Lower leg skin (tissue), 4 donors: Measurements from ENCODE around the gene ATP2B3. TPM values are rescaled to one million over a fixed set of nuclear protein-coding genes. Genes with fewer than 3 reads are reported as not detected.

Experiments used
- DNase-seq, 2 donors: peaks; one replicate each; pipeline ENCODE4 v3.0.0-alpha.2; 2019; ENCODE audit warnings: low spot score in 2 of 2
- H3K4me3 ChIP-seq: fragments of 200-600 bp; sonication (generic); 2 replicates; pipeline ENCODE4 v1.5.1; 2017; ENCODE audit warnings: mild to moderate bottlenecking, low read depth; ENCODE audit not compliant: poor library complexity, severe bottlenecking
- POLR2A ChIP-seq, 2 donors: fragments of 450-650 bp; IDR thresholded peaks; one replicate each; pipeline ENCODE4 v1.6.1; 2016 to 2017; ENCODE audit warnings: antibody characterized with exemption in 2 of 2, mild to moderate bottlenecking in 1 of 2, moderate library complexity in 1 of 2
- WGBS, 2 donors: methylation state at CpG; one replicate each; pipeline ENCODE4 v1.1.5; 2018; 5-methylcytosine and 5-hydroxymethylcytosine counted together
- intact Hi-C: fragments of 100-400 bp; cut with DNase I; formaldehyde crosslinking; loops from one replicate; pipeline ENCODE4 v1.15.0; 2023; ENCODE audit warnings: low total_unique reads
- total RNA-seq, 4 donors: library from RNA; depleted of rRNA; stranded (reverse); fragments of >200 nt; gene quantifications; one replicate each; pipeline ENCODE4 v1.1.0, GENCODE V29; 2016
- TF ChIP-seq, protein P1 (sequence below), 3 donors: fragments of 450-650 bp; IDR thresholded peaks; one replicate each; pipeline ENCODE4 v1.5.1; 2016; ENCODE audit warnings: antibody characterized with exemption in 3 of 3, mild to moderate bottlenecking in 3 of 3, moderate library complexity in 2 of 3

Gene ATP2B3
- total RNA-seq, 4 donors from 2014 or later, result 0.07 TPM; not detected in 3

DNA sequence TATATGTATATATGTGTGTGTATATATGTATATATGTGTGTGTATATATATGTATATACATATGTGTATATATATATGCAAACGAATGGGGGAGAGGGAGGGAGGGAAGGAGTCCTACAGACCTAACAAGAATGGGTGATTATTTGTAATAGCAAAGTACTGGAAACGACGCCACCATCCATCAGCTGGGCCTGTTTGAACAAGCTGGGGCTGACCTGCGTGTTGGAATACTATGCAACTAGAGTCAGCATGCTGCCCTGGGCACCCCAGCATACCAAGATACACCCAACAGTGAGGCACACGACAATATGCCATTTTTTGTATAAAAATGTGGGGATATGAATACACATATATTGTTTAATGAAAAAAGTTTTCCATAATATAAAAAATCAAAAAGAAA, 103.1 kb downstream of the ATP2B3 start:
- intact Hi-C loops, result loop anchor here (10.0 kb wide), 1 partner anchor 226 kb away; no protein-coding TSS in a partner anchor
- 45 to 64% methylated on average over 5 of the region's 5 CpGs for WGBS, 2 donors
- DNase-seq, result no peak
- no peak overlapping the region for H3K4me3 ChIP-seq
- no peak for TF ChIP-seq POLR2A (IDR thresholded peaks at IDR 0.05)
- TF ChIP-seq, protein P1, sequence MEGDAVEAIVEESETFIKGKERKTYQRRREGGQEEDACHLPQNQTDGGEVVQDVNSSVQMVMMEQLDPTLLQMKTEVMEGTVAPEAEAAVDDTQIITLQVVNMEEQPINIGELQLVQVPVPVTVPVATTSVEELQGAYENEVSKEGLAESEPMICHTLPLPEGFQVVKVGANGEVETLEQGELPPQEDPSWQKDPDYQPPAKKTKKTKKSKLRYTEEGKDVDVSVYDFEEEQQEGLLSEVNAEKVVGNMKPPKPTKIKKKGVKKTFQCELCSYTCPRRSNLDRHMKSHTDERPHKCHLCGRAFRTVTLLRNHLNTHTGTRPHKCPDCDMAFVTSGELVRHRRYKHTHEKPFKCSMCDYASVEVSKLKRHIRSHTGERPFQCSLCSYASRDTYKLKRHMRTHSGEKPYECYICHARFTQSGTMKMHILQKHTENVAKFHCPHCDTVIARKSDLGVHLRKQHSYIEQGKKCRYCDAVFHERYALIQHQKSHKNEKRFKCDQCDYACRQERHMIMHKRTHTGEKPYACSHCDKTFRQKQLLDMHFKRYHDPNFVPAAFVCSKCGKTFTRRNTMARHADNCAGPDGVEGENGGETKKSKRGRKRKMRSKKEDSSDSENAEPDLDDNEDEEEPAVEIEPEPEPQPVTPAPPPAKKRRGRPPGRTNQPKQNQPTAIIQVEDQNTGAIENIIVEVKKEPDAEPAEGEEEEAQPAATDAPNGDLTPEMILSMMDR (IDR thresholded peaks at IDR 0.05), result no peak

DNA sequence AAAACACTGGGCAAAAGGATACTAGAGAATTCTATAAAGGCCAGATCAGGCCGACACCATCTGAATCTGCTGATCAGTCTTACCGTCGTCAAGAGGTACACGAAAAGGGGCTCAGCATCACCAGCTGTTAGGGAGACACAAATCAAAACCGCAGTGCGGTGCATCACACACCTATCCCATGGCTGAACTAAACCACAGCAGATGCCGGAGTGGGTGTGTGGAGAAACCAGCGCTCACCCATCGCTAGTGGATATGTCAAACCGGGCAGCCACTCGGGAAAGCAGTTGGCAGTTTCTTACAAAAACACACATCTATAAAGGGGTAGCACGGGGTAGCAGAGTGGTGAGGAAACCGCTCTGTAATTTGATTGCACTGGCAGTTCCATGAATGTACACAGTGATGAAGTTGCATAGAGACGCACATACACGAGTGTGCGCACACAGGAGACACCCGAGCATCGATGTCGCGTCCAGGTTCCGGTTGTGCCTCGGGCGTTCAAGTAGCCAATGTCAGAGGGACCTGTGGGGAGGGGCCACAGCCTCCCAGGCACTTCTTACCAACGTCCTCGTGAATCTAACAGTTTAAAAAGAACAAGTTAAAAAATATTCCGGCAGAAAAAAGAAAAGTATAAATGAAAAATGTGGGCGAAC, 104.6 kb downstream of the ATP2B3 start:
- intact Hi-C loops, result loop anchor here (10.0 kb wide), 1 partner anchor 227 kb away; no protein-coding TSS in a partner anchor
- DNase-seq, result no peak
- no peak for TF ChIP-seq POLR2A (IDR thresholded peaks at IDR 0.05)
- TF ChIP-seq, protein P1 (IDR thresholded peaks at IDR 0.05), result no peak
- WGBS, 2 donors, result 88 to 89% methylated on average over 27 of the region's 27 CpGs
- H3K4me3 ChIP-seq, result no peak overlapping the region

DNA sequence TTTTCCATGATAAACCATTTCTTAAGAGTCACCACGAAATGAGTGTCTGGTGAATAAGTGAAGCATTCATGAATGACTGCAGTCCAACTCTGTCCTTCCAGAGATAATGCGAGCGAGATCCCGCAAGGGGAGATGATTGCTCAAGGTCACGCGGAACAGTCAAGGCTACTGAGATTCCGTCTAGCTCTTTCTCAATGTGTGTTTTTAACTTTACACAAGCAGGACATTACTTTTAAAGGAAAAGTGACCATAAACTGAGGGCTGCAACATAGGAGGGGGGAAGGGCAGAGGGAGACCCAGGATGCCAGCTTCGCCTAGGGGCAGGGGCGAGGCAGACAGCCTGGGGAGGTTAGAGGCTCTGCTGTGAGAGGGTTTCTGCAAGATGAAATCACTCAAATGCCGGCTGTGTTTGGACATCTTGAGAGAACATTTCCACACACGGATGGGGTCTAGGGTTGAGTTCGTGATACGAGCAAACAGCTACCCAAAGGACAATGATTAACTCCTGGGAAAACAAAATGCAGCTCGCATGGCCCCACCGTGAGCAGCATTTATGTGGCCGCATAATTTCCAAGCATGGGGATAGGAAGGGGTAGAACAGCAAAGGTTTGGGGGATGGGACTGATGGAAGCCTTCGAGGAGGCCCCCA, 105.3 kb downstream of the ATP2B3 start:
- intact Hi-C loops, result loop anchor here (10.0 kb wide), 1 partner anchor 228 kb away; no protein-coding TSS in a partner anchor
- TF ChIP-seq, protein P1 (IDR thresholded peaks at IDR 0.05), result no peak
- TF ChIP-seq POLR2A (IDR thresholded peaks at IDR 0.05), result no peak
- no peak for DNase-seq
- H3K4me3 ChIP-seq, result no peak overlapping the region
- 71 to 82% methylated on average over 17 of the region's 17 CpGs for WGBS, 2 donors

DNA sequence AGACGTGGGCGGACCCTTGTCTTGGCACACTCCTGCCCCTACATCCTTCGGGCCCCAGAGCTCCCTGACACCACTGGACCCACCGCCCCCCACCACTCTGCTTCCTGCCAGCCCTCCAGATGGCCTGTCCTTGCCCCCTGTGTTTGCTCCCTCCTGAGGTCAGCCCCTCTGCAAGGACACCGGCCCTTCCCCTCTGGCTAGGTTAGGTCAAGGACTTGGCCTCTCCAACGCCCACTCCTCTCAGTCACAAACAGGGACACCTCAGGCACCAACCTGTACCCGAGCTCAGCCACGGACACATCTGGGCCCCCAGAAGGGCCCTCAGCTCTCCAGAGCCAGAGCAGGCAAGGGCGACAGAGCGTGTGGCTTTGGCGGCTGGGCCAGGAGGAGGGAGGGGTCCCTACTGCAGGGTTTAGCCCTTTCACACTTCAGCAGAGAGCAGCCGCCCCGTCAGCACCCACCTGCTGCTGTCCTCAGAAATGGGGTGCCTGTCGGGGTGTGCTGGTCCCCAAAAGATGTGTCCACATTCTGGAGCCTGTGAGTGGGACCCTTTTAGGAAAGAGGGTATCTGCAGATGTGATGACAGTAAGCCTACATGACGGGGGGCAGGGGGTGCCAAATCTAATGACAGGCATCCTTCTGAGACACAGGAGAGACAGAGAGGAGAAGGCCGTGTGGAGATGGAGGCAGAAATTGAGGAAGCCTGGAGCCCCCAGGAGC, 106.0 kb downstream of the ATP2B3 start:
- TF ChIP-seq POLR2A (IDR thresholded peaks at IDR 0.05), result no peak
- TF ChIP-seq, protein P1 (IDR thresholded peaks at IDR 0.05), result no peak
- H3K4me3 ChIP-seq, result no peak overlapping the region
- no peak for DNase-seq
- WGBS, 2 donors, result 75 to 76% methylated on average over 13 to 16 of the region's 16 CpGs
- intact Hi-C loops, result loop anchor here (10.0 kb wide), 1 partner anchor 229 kb away; no protein-coding TSS in a partner anchor

DNA sequence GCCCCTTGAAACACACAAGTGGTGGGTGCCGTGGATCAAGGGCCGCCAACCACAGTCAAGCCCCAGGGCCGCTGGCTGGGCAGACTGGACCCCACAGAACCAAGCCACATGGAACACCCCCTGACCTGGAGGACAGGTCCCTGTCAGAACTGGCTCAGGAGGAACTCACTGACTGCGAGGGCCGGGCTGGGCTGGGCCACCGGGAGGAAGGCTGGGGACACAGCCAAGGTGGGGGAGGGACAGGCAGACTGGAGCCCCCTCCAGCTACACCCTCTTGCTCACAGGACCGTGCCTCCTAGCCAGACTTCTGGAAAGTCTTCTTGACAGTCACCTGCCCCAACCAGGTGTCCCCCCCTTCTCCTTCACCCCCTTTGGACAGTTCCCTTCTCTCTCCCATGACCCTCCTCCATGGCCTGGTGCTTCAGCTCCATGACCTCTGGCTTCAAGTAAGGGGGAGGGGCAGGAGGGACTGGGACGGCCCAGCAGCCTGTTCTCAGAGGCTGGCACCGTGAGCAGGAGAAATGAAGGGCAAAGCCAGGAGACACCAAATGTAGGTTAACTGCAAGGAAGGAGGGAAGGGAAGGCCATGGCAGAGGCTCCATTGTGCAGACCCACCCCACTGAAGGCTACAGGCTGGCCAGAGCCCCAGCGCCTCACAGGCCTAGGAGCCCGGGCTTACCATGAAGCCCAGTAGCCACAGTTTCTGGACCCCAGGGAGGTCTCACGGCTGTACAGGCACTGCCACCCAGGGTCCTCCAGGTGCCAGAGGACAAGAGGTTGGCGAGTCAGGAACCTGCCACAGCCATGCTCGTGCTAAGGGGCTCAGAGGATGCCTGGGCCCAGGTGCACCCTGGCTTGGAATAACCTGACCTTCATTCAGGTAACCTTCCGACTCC, 107.0 kb downstream of the ATP2B3 start:
- no peak for DNase-seq
- no peak overlapping the region for H3K4me3 ChIP-seq
- intact Hi-C loops, result loop anchor here (10.0 kb wide), 1 partner anchor 230 kb away; no protein-coding TSS in a partner anchor
- TF ChIP-seq, protein P1 (IDR thresholded peaks at IDR 0.05), result no peak
- no peak for TF ChIP-seq POLR2A (IDR thresholded peaks at IDR 0.05)
- WGBS, 2 donors, result 73 to 80% methylated on average over 7 to 14 of the region's 15 CpGs
